ENCODE results near the gene CHAC1. TPM values are rescaled to one million over a fixed set of nuclear protein-coding genes. Genes with fewer than 3 reads are reported as not detected.

The CHAC1 gene
- total RNA-seq, 2 experiments from 2014 or later: 0.42 to 0.47 TPM

DNA sequence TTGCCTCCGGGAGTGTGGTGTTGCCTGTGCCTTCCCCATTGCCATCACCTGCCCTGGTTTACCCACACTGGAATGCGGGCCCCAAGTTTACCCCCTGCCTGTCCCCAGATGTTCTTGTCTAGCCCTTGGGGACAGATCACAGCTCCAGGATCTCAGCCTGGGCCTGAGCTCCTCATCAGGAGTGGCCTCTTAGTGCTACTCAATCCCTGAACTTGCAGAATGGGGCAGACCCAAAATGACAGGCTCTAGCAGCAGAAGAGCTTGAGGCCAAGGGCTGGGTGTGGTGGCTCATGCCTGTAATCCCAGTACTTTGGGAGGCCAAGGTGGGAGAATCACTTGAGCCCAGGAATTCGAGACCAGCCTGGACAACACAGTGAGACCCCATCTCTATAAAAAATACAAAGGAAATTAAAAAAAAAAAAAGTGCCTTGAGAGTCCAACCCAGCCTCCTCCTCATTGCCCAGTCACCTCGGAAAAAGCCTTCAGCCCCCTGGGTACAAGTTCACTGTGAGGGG is 3.8 kb downstream of the CHAC1 start:
- no peak overlapping the region for H3K4me3 ChIP-seq (ENCODE audit: low read length)
- H3K27me3 Mint-ChIP-seq: no peaks in the 10 kb centered on the region
- H3K27ac Mint-ChIP-seq: no peak overlapping the region
- peaks cover 18% of the 10 kb centered on the region for H3K4me1 ChIP-seq (ENCODE audit: insufficient read depth, low read length)
- intact Hi-C loops (cut with DNase I, micrococcal nuclease): loop anchor here in 1 of 2 experiments (10.0 kb wide), 3 partner anchors 52 to 448 kb away; partner anchors contain the start of genes KNL1 and NDUFAF1
- H3K4me1 Mint-ChIP-seq (ENCODE audit: low read depth): peaks cover 6% of the 10 kb centered on the region
- CTCF ChIA-PET: interaction anchor here (1.2 kb wide), 1 partner anchor 14 kb away, joined by 3 read pairs; no protein-coding TSS in a partner anchor
- DNase-seq (no peak), ATAC-seq (ENCODE audit: poor library complexity) (no peak)
- no peak overlapping the region for H3K27ac ChIP-seq (ENCODE audit: low read depth in 1 of 2, low read length in 2 of 2)
- H3K27me3 ChIP-seq (ENCODE audit: control insufficient read depth in 1 of 2, insufficient read depth in 2 of 2, low read length in 2 of 2): no peaks in the 10 kb centered on the region
- H3K9me3 Mint-ChIP-seq: no peaks in the 10 kb centered on the region
- POLR2A ChIA-PET: interaction anchor here (0.7 kb wide), 1 partner anchor 24 kb away, joined by 3 read pairs; no protein-coding TSS in a partner anchor
- TF ChIP-seq, protein P1, sequence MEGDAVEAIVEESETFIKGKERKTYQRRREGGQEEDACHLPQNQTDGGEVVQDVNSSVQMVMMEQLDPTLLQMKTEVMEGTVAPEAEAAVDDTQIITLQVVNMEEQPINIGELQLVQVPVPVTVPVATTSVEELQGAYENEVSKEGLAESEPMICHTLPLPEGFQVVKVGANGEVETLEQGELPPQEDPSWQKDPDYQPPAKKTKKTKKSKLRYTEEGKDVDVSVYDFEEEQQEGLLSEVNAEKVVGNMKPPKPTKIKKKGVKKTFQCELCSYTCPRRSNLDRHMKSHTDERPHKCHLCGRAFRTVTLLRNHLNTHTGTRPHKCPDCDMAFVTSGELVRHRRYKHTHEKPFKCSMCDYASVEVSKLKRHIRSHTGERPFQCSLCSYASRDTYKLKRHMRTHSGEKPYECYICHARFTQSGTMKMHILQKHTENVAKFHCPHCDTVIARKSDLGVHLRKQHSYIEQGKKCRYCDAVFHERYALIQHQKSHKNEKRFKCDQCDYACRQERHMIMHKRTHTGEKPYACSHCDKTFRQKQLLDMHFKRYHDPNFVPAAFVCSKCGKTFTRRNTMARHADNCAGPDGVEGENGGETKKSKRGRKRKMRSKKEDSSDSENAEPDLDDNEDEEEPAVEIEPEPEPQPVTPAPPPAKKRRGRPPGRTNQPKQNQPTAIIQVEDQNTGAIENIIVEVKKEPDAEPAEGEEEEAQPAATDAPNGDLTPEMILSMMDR (IDR thresholded peaks at IDR 0.05): no peak
- peaks cover 9% of the 10 kb centered on the region for H3K36me3 Mint-ChIP-seq (ENCODE audit: low read depth)
- H3K36me3 ChIP-seq (ENCODE audit: insufficient read depth, low read length): no peaks in the 10 kb centered on the region
- no peaks in the 10 kb centered on the region for H3K9me3 ChIP-seq (ENCODE audit: control insufficient read depth in 1 of 2, insufficient read depth in 1 of 2, low read length in 2 of 2)
- no peak overlapping the region for H3K4me3 Mint-ChIP-seq

DNA sequence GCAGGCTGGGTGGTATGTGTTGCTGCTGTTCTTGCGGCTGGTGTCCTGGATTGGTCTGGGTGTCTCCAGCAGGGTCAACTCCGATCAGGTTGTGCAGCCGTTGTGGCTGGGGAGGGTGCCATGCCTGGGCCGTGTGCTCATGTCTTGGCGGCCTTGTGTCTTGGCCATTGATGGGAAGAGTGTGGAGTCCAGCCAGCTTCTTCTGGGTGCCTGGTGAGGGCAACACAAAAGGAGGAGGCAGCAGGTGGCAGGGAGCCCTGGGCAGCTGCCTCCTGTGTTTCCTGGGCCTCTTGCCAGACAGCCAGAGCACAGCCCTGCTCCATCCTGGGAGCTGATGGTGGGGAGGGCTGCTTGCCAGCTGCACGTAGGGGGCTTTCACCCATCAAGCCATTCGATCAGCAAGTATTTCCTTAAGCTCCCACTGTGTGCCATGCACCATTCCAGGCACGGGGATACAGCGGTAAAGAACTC is 4.3 kb downstream of the CHAC1 start:
- TF ChIP-seq, protein P1 (IDR thresholded peaks at IDR 0.05): no peak
- ChIA-PET CTCF (no interaction called here), POLR2A (no interaction called here)
- Mint-ChIP-seq H3K27ac (no peak overlapping the region), H3K27me3 (no peaks in the 10 kb centered on the region), H3K4me1 (ENCODE audit: low read depth) (peaks cover 6% of the 10 kb centered on the region), H3K4me3 (no peak overlapping the region), H3K9me3 (no peaks in the 10 kb centered on the region), H3K36me3 (ENCODE audit: low read depth) (peaks cover 9% of the 10 kb centered on the region)
- intact Hi-C loops (cut with DNase I, micrococcal nuclease): loop anchor here in 1 of 2 experiments (10.0 kb wide), 3 partner anchors 53 to 447 kb away; partner anchors contain the start of genes KNL1 and NDUFAF1
- H3K9me3 ChIP-seq (ENCODE audit: control insufficient read depth in 1 of 2, insufficient read depth in 1 of 2, low read length in 2 of 2): no peaks in the 10 kb centered on the region
- no peak overlapping the region for H3K4me3 ChIP-seq (ENCODE audit: low read length)
- H3K27me3 ChIP-seq (ENCODE audit: control insufficient read depth in 1 of 2, insufficient read depth in 2 of 2, low read length in 2 of 2): no peaks in the 10 kb centered on the region
- no peak for ATAC-seq (ENCODE audit: poor library complexity)
- H3K36me3 ChIP-seq (ENCODE audit: insufficient read depth, low read length): no peaks in the 10 kb centered on the region
- no peak for DNase-seq
- H3K4me1 ChIP-seq (ENCODE audit: insufficient read depth, low read length): peaks cover 13% of the 10 kb centered on the region
- no peak overlapping the region for H3K27ac ChIP-seq (ENCODE audit: low read depth in 1 of 2, low read length in 2 of 2)

DNA sequence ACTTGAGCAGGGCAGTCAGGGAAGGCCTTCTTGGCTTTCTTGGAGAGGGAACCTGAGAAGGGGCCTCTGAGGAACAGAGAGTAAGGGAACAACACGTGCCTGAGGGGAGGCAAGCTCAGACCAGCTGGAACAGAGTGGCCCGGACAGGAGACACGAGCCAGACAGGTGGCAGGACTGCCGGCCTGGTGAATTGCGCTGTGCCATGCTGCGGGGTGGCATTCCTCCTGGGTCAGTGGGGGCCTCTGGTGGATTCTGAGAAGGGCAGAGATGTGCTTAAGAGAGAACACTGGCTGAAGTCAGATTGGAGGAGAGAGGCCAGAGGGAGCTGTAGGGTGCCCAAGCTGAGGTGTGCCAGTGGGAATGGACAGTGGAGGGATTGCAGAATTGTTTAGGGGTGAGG is 4.9 kb downstream of the CHAC1 start:
- H3K9me3 ChIP-seq (ENCODE audit: control insufficient read depth in 1 of 2, insufficient read depth in 1 of 2, low read length in 2 of 2): no peaks in the 10 kb centered on the region
- H3K4me1 Mint-ChIP-seq (ENCODE audit: low read depth): peaks cover 4% of the 10 kb centered on the region
- DNase-seq: no peak
- H3K4me1 ChIP-seq (ENCODE audit: insufficient read depth, low read length): peaks cover 10% of the 10 kb centered on the region
- peaks cover 8% of the 10 kb centered on the region for H3K36me3 Mint-ChIP-seq (ENCODE audit: low read depth)
- H3K27ac Mint-ChIP-seq: no peak overlapping the region
- no peaks in the 10 kb centered on the region for H3K9me3 Mint-ChIP-seq
- TF ChIP-seq, protein P1 (IDR thresholded peaks at IDR 0.05): no peak
- intact Hi-C loops (cut with DNase I, micrococcal nuclease): loop anchor here in 1 of 2 experiments (10.0 kb wide), 3 partner anchors 53 to 447 kb away; partner anchors contain the start of genes KNL1 and NDUFAF1
- no peaks in the 10 kb centered on the region for H3K36me3 ChIP-seq (ENCODE audit: insufficient read depth, low read length)
- no peaks in the 10 kb centered on the region for H3K27me3 ChIP-seq (ENCODE audit: control insufficient read depth in 1 of 2, insufficient read depth in 2 of 2, low read length in 2 of 2)
- ATAC-seq (ENCODE audit: poor library complexity): no peak
- H3K4me3 ChIP-seq (ENCODE audit: low read length): no peak overlapping the region
- no peak overlapping the region for H3K27ac ChIP-seq (ENCODE audit: low read depth in 1 of 2, low read length in 2 of 2)
- H3K4me3 Mint-ChIP-seq: no peak overlapping the region
- CTCF ChIA-PET: no interaction called here
- POLR2A ChIA-PET: no interaction called here
- H3K27me3 Mint-ChIP-seq: peaks cover 2% of the 10 kb centered on the region

Data from CD4-positive, alpha-beta T cell (primary cell).